Measurements from ENCODE around the gene OCIAD1.
"Not testable (repeated sequence)": the region's sequence is repeated elsewhere in the genome, so short reads cannot be mapped to it uniquely, and the experiment has no call there.

Gene OCIAD1

GRCh38 chr4:48816971-48817370, 13.9 kb upstream of the OCIAD1 start:
- DNase-seq (ENCODE audit: low read depth in 2 of 2) = no peak

- DNase-seq (ENCODE audit: low read depth in 2 of 2) = not testable (repeated sequence)
These were observed 9.5 kb upstream of the OCIAD1 start for GRCh38 chr4:48821431-48821830.

- no peak for DNase-seq (ENCODE audit: low read depth in 2 of 2)
These were observed 3.3 kb upstream of the OCIAD1 start for GRCh38 chr4:48827622-48828021.

- no peak for DNase-seq (ENCODE audit: low read depth in 2 of 2)
These were observed 693 bp downstream of the OCIAD1 start for GRCh38 chr4:48831532-48832030.

GRCh38 chr4:48832571-48832970, 1.7 kb downstream of the OCIAD1 start:
- no peak for DNase-seq (ENCODE audit: low read depth in 2 of 2)

GRCh38 chr4:48836658-48837057, 5.8 kb downstream of the OCIAD1 start:
- no peak for DNase-seq (ENCODE audit: low read depth in 2 of 2)

GRCh38 chr4:48841045-48841827, 10.3 kb downstream of the OCIAD1 start:
- DNase-seq (ENCODE audit: low read depth in 2 of 2) = no peak

- no peak for DNase-seq (ENCODE audit: low read depth in 2 of 2)
These were observed 14.0 kb downstream of the OCIAD1 start for GRCh38 chr4:48844843-48845242.

GRCh38 chr4:48848799-48849198, 17.9 kb downstream of the OCIAD1 start:
- not testable (repeated sequence) for DNase-seq (ENCODE audit: low read depth in 2 of 2)

- DNase-seq (ENCODE audit: low read depth in 2 of 2) = no peak
These were observed 20.8 kb downstream of the OCIAD1 start for GRCh38 chr4:48851651-48852050.

- DNase-seq (ENCODE audit: low read depth in 2 of 2) = no peak
These were observed 22.9 kb downstream of the OCIAD1 start for GRCh38 chr4:48853604-48854394.

- no peak for DNase-seq (ENCODE audit: low read depth in 2 of 2)
These were observed 23.5 kb downstream of the OCIAD1 start for GRCh38 chr4:48854395-48854683.

- no peak for DNase-seq (ENCODE audit: low read depth in 2 of 2)
These were observed 24.1 kb downstream of the OCIAD1 start for GRCh38 chr4:48854982-48855381.

- no peak for DNase-seq (ENCODE audit: low read depth in 2 of 2)
These were observed 27.2 kb downstream of the OCIAD1 start for GRCh38 chr4:48858130-48858529.

- DNase-seq (ENCODE audit: low read depth in 2 of 2) = no peak
These were observed 31.1 kb downstream of the OCIAD1 start for GRCh38 chr4:48862038-48862437.

GRCh38 chr4:48862661-48863060, 31.8 kb downstream of the OCIAD1 start:
- DNase-seq (ENCODE audit: low read depth in 2 of 2) = no peak

- no peak for DNase-seq (ENCODE audit: low read depth in 2 of 2)
These were observed 32.8 kb downstream of the OCIAD1 start for GRCh38 chr4:48863728-48864127.

GRCh38 chr4:48864696-48865095, 33.8 kb downstream of the OCIAD1 start:
- not testable (repeated sequence) for DNase-seq (ENCODE audit: low read depth in 2 of 2)

GRCh38 chr4:48877827-48878535, 47.1 kb downstream of the OCIAD1 start:
- DNase-seq (ENCODE audit: low read depth in 2 of 2) = no peak

- no peak for DNase-seq (ENCODE audit: low read depth in 2 of 2)
These were observed 48.9 kb downstream of the OCIAD1 start for GRCh38 chr4:48879561-48880442.

- not testable (repeated sequence) for DNase-seq (ENCODE audit: low read depth in 2 of 2)
These were observed 50.8 kb downstream of the OCIAD1 start for GRCh38 chr4:48881646-48882045.

All from stimulated activated CD8-positive, alpha-beta memory T cell treated with anti-CD3 and anti-CD28 coated beads, Interleukin-7, amount 100 ng/mL, for 1 hour (primary cell).